HepG2 (cell line): ENCODE data around the gene CAMTA1. TPM values are rescaled to one million over a fixed set of nuclear protein-coding genes. Genes with fewer than 3 reads are reported as not detected.

Experiments used
- ATAC-seq: fragments of 200-7000 bp; cut with Tn5 transposase; 3 replicates; pipeline ENCODE4 v1.9.1; 2020; ENCODE audit warnings: mild to moderate bottlenecking, moderate library complexity
- BruUV-seq: library from RNA; stranded (reverse); fragments of 400-500 nt; replicated peaks from 2 replicates; lab custom pipeline; 2021; lab: Mats Ljungman, UMichigan
- CTCF ChIA-PET: fragments of 300-600 bp; formaldehyde crosslinking; extraction: SDS; loops from one replicate; lab custom pipeline; 2021; ENCODE audit warnings: low total read pairs, inconsistent platforms, low intra/inter-chr PET ratio; lab: Yijun Ruan, JAX
- POLR2A ChIA-PET: fragments of 350-600 bp; sonication (Branson Sonifier 250); formaldehyde crosslinking; loops from one replicate; lab custom pipeline; 2020; ENCODE audit warnings: antibody characterized with exemption, inconsistent platforms; lab: Yijun Ruan, JAX
- DNase-seq: peaks from one replicate; pipeline ENCODE4 v3.0.0-alpha.2; 2015; ENCODE audit warnings: low spot score
- FAIRE-seq: peaks from 3 replicates; lab custom pipeline; 2011; peaks lifted over from hg19 to GRCh38; lab: Jason Lieb, UNC
- H2AFZ ChIP-seq: one replicate; pipeline ENCODE4 v1.6.1; 2011; ENCODE audit warnings: low read length, inconsistent platforms
- H3K27ac ChIP-seq: fragments of 300-600 bp; 3 replicates; pipeline ENCODE4 v1.8.0; 2011; ENCODE audit warnings: mixed run types, mild to moderate bottlenecking, mixed read lengths, low read length, inconsistent platforms; ENCODE audit not compliant: insufficient read depth; ENCODE audit errors: extremely low read length
- H3K27me3 ChIP-seq, 2 experiments: fragments of 200-600 bp in 1 of 2; 2 replicates in 1 of 2; 3 replicates in 1 of 2; pipeline versions ENCODE4 v1.6.0 to v1.8.0; 2011; ENCODE audit warnings: low read length in 2 of 2, mild to moderate bottlenecking in 2 of 2, moderate library complexity in 2 of 2, inconsistent platforms in 1 of 2; ENCODE audit not compliant: insufficient read depth in 2 of 2, control insufficient read depth in 1 of 2
- H3K36me3 ChIP-seq, 2 experiments: fragments of 200-600 bp in 1 of 2; replicated peaks in 1 of 2; 2 replicates in 1 of 2; 3 replicates in 1 of 2; pipeline versions ENCODE4 v1.5.1 to v1.8.0; 2011; ENCODE audit warnings: low read length in 2 of 2, inconsistent platforms in 1 of 2; ENCODE audit not compliant: insufficient read depth in 2 of 2, control insufficient read depth in 1 of 2
- H3K4me1 ChIP-seq: 2 replicates; pipeline ENCODE4 v1.5.1; 2012; ENCODE audit warnings: low read length, inconsistent platforms; ENCODE audit not compliant: insufficient read depth
- H3K4me2 ChIP-seq: 2 replicates; pipeline ENCODE4 v1.6.0; 2011; ENCODE audit warnings: low read depth, low read length, inconsistent platforms
- H3K4me3 ChIP-seq, 3 experiments: fragments of 200-600 bp in 1 of 3; sonication (generic), shearing (Covaris generic) in 1 of 3; replicated peaks in 1 of 3; 2 replicates each; pipeline ENCODE4 v1.5.1; 2011 to 2016; ENCODE audit warnings: low read length in 3 of 3, inconsistent platforms in 2 of 3, low read depth in 2 of 3, mild to moderate bottlenecking in 2 of 3, control low read depth in 1 of 3, mixed read lengths in 1 of 3; ENCODE audit not compliant: insufficient read depth in 1 of 3
- H3K79me2 ChIP-seq: one replicate; pipeline ENCODE4 v1.6.1; 2011; ENCODE audit warnings: low read length, inconsistent platforms; ENCODE audit not compliant: insufficient read depth
- H3K9ac ChIP-seq: 2 replicates; pipeline ENCODE4 v1.6.0; 2011; ENCODE audit warnings: mild to moderate bottlenecking, low read depth, low read length, inconsistent platforms; ENCODE audit not compliant: insufficient read depth
- H3K9me3 ChIP-seq: 2 replicates; pipeline ENCODE4 v1.5.1; 2012; ENCODE audit warnings: mild to moderate bottlenecking, low read length
- H4K20me1 ChIP-seq: 2 replicates; pipeline ENCODE4 v1.6.0; 2011; ENCODE audit warnings: inconsistent platforms, mild to moderate bottlenecking, low read length, moderate library complexity; ENCODE audit not compliant: insufficient read depth
- EHMT2 ChIP-seq: fragments of 200-600 bp; sonication (generic); IDR thresholded peaks from 2 replicates; pipeline ENCODE4 v1.7.0; 2017; ENCODE audit warnings: antibody characterized with exemption, low read depth, low read length, borderline replicate concordance
- HOXA9 ChIP-seq: sonication (generic); formaldehyde crosslinking; IDR thresholded peaks from 2 replicates; pipeline ENCODE4 v1.8.1; 2022; ENCODE audit warnings: missing genetic modification reagents, mild to moderate bottlenecking, moderate library complexity, borderline replicate concordance
- PHF8 ChIP-seq: sonication (generic); formaldehyde crosslinking; IDR thresholded peaks from 2 replicates; pipeline ENCODE4 v1.5.0; 2020; ENCODE audit warnings: missing genetic modification reagents
- ZBTB7B ChIP-seq: sonication (generic); formaldehyde crosslinking; IDR thresholded peaks from 2 replicates; pipeline ENCODE4 v1.4.0; 2020; ENCODE audit warnings: missing genetic modification reagents
- ZMYM2 ChIP-seq: sonication (generic); formaldehyde crosslinking; IDR thresholded peaks from 2 replicates; pipeline ENCODE4 v1.8.0; 2022; ENCODE audit warnings: mild to moderate bottlenecking, missing genetic modification reagents
- ZNF10 ChIP-seq: sonication (generic); formaldehyde crosslinking; IDR thresholded peaks from 2 replicates; pipeline ENCODE4 v1.4.0; 2020; ENCODE audit warnings: mild to moderate bottlenecking, low read depth, missing genetic modification reagents, borderline replicate concordance
- ZNF564 ChIP-seq: sonication (generic); formaldehyde crosslinking; IDR thresholded peaks from 2 replicates; pipeline ENCODE4 v1.8.1; 2023; ENCODE audit warnings: mild to moderate bottlenecking, missing genetic modification reagents
- WGBS: methylation state at CpG from one replicate; pipeline ENCODE4 v1.1.6; 2017; ENCODE audit warnings: low lambda C conversion rate; 5-methylcytosine and 5-hydroxymethylcytosine counted together
- in situ Hi-C: cut with HindIII; loops from 2 replicates; pipeline ENCODE4 v1.10.0; 2017; ENCODE audit warnings: low pct_unique_long_range_greater_than_20kb; ENCODE audit not compliant: extremely low pct_ligation_motif_present
- intact Hi-C: fragments of 100-400 bp; cut with micrococcal nuclease; formaldehyde crosslinking; loops from one replicate; pipeline ENCODE4 v1.10.0; 2022; ENCODE audit not compliant: unreplicated experiment
- polyA plus RNA-seq, 8 experiments: library from polyadenylated mRNA; depleted of rRNA in 3 of 8; stranded (reverse) in 7 of 8; unstranded in 1 of 8; fragments of >200 nt; fragmentation: Illumina TruSeq in 4 of 8; extraction: Trizol in 4 of 8; gene quantifications; 2 replicates each; pipeline versions ENCODE4 v1.2.1 to v1.2.3, GENCODE V29; 2011 to 2016; ENCODE audit warnings: low read depth in 4 of 8, missing spikeins in 1 of 8, mixed read lengths in 1 of 8; ENCODE audit not compliant: insufficient read depth in 1 of 8
- total RNA-seq, 5 experiments: library from RNA; depleted of rRNA; stranded (reverse); fragments of >200 nt; fragmentation: Illumina TruSeq; extraction: Trizol; gene quantifications; 2 replicates each; pipeline ENCODE4 v1.2.3, GENCODE V29; 2016; ENCODE audit warnings: low read depth in 1 of 5

CAMTA1 gene
- total and polyA plus RNA-seq, 2 of the 13 experiments (the other 11 are each of a cell fraction or from before 2014, with no cell fraction given): 25.0 to 36.4 TPM

DNA sequence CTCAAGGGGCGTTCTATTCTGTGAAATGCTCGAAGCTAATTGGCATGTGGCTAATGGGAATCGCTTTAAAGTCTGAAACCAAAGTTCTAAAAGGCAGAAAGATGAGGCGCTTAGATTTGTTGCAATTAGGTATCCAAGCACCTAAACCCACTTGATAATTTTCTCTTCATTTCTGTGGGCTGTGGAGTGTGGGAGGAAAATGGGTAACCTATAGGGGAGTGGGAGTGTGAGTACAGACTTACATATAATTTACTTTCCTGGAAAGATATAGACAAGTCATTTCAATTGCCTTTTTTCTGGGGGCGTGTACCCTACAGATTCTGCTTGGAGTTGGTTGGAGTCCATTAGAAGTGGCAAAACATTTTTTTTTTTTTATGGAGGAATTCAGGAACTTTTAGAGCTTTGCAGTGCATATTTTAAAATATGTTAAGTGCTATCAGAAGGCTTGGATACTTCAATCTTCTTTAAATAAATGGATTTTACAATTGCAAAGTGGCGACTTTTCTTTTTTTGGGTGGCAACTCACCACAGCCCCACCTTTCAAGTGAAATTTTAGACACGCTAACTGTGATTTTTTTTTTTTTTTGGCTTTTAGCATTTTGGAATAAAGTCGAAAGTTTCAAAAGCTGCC is 254.5 kb downstream of the CAMTA1 start:
- ChIA-PET POLR2A (no interaction called here), CTCF (no interaction called here)
- intact Hi-C loops: no loop called here
- no peak overlapping the region for H2AFZ ChIP-seq
- in situ Hi-C loops: loop anchor here (5.0 kb wide), 1 partner anchor 178 kb away; no protein-coding TSS in a partner anchor
- no peaks in the 10 kb centered on the region for H3K36me3 ChIP-seq
- no peak for FAIRE-seq
- no peak overlapping the region for H3K4me2 ChIP-seq
- DNase-seq: no peak
- H3K27me3 ChIP-seq: peaks cover 3 to 28% of the 10 kb centered on the region in 2 experiments; a peak in 3 of 5 replicates
- H3K27ac ChIP-seq: no peak overlapping the region
- peaks cover 3% of the 10 kb centered on the region; the same call in 1 of the 2 replicates for H4K20me1 ChIP-seq
- no peaks in the 10 kb centered on the region for H3K9me3 ChIP-seq
- no peak for ATAC-seq
- no peak overlapping the region for H3K9ac ChIP-seq
- BruUV-seq: no TSS peak
- 6% methylated on average over 8 of the region's 8 CpGs for WGBS
- no peak overlapping the region for H3K4me3 ChIP-seq
- TF ChIP-seq ZBTB7B (CRISPR knock-in tag) (no peak), EHMT2 (no peak), ZNF10 (CRISPR knock-in tag) (no peak), ZNF564 (CRISPR knock-in tag) (no peak), PHF8 (CRISPR knock-in tag) (no peak), ZMYM2 (no peak)
- no peaks in the 10 kb centered on the region for H3K4me1 ChIP-seq
- H3K79me2 ChIP-seq: no peaks in the 10 kb centered on the region

GRCh38 chr1:7040969-7041695 is 255.9 kb downstream of the CAMTA1 start:
- H3K36me3 ChIP-seq: no peaks in the 10 kb centered on the region
- H4K20me1 ChIP-seq: peaks cover 3% of the 10 kb centered on the region; the same call in 1 of the 2 replicates
- H3K79me2 ChIP-seq: no peaks in the 10 kb centered on the region
- no peak overlapping the region for H2AFZ ChIP-seq
- 48% methylated on average over 4 of the region's 16 CpGs for WGBS
- ChIA-PET POLR2A (no interaction called here), CTCF (no interaction called here)
- intact Hi-C loops (no loop called here), in situ Hi-C loops (loop anchor here (5.0 kb wide), 1 partner anchor 176 kb away; no protein-coding TSS in a partner anchor)
- H3K4me2 ChIP-seq: no peak overlapping the region
- no peaks in the 10 kb centered on the region for H3K9me3 ChIP-seq
- no peak for ATAC-seq
- H3K27me3 ChIP-seq: peaks cover 3 to 27% of the 10 kb centered on the region in 2 experiments; a peak in 3 of 5 replicates
- no peak for DNase-seq
- no peak overlapping the region for H3K27ac ChIP-seq
- TF ChIP-seq HOXA9: no peak
- H3K4me3 ChIP-seq: no peak overlapping the region
- no TSS peak for BruUV-seq
- no peak overlapping the region for H3K9ac ChIP-seq
- no peak for FAIRE-seq
- H3K4me1 ChIP-seq: no peaks in the 10 kb centered on the region
